H1 (cell line): Measurements from ENCODE around the gene PDE8A. TPM values are rescaled to one million over a fixed set of nuclear protein-coding genes. Genes with fewer than 3 reads are reported as not detected.

Experiments used
- CTCF ChIA-PET: fragments of 300-600 bp; sonication (Branson Sonifier 250); formaldehyde crosslinking; loops from one replicate; lab custom pipeline; 2021; ENCODE audit not compliant: partially characterized antibody; lab: Charles Lee
- POLR2A ChIA-PET: fragments of 300-600 bp; sonication (Branson Sonifier 250); formaldehyde crosslinking; loops from one replicate; lab custom pipeline; 2021; ENCODE audit warnings: inconsistent platforms; ENCODE audit not compliant: partially characterized antibody; lab: Charles Lee
- DNase-seq, 2 experiments: peaks; one replicate each; pipeline versions ENCODE4 v3.0.0 to v3.0.0-alpha.2; 2010 to 2022; ENCODE audit warnings: low spot score in 2 of 2, low read depth in 1 of 2, mixed read lengths in 1 of 2
- FAIRE-seq: peaks from 2 replicates; lab custom pipeline; 2011; peaks lifted over from hg19 to GRCh38; lab: Jason Lieb, UNC
- H2AFZ ChIP-seq: 2 replicates; pipeline ENCODE4 v1.8.1; 2012; ENCODE audit warnings: low read length, inconsistent platforms
- H2AK5ac ChIP-seq: 2 replicates; pipeline ENCODE4 v1.6.1; 2013; ENCODE audit warnings: low read depth, low read length
- H2BK120ac ChIP-seq: replicated peaks from 2 replicates; pipeline ENCODE3; 2013; ENCODE audit warnings: low read depth, low read length, inconsistent platforms
- H2BK12ac ChIP-seq: 2 replicates; pipeline ENCODE4 v1.6.1; 2013; ENCODE audit warnings: low read depth, low read length
- H2BK15ac ChIP-seq: 2 replicates; pipeline ENCODE4 v1.6.1; 2013; ENCODE audit warnings: low read length
- H2BK20ac ChIP-seq: 2 replicates; pipeline ENCODE4 v1.6.1; 2013; ENCODE audit warnings: low read length
- H2BK5ac ChIP-seq: 2 replicates; pipeline ENCODE4 v1.6.1; 2013; ENCODE audit warnings: low read depth, low read length
- H3K14ac ChIP-seq: 2 replicates; pipeline ENCODE4 v1.6.1; 2013; ENCODE audit warnings: inconsistent platforms; ENCODE audit not compliant: insufficient read length
- H3K18ac ChIP-seq: 2 replicates; pipeline ENCODE4 v1.6.1; 2013; ENCODE audit warnings: low read length; ENCODE audit errors: extremely low read depth
- H3K23ac ChIP-seq: 2 replicates; pipeline ENCODE4 v1.6.1; 2013; ENCODE audit warnings: inconsistent platforms; ENCODE audit not compliant: insufficient read length
- H3K23me2 ChIP-seq: 2 replicates; pipeline ENCODE4 v1.6.1; 2013; ENCODE audit warnings: low read depth, low read length
- H3K27ac ChIP-seq: 2 replicates; pipeline ENCODE4 v1.6.1; 2011; ENCODE audit warnings: low read depth, low read length, inconsistent platforms
- H3K27me3 ChIP-seq, 4 experiments: replicated peaks in 1 of 4; 1 replicate in 1 of 4; 2 replicates in 3 of 4; pipeline versions ENCODE4 v1.6.1 to v1.8.1; 2011 to 2013; ENCODE audit warnings: low read length in 3 of 4, mild to moderate bottlenecking in 3 of 4, inconsistent platforms in 2 of 4, mixed read lengths in 2 of 4, moderate library complexity in 1 of 4; ENCODE audit not compliant: control insufficient read depth in 3 of 4, insufficient read depth in 3 of 4; ENCODE audit errors: extremely low read depth in 1 of 4
- H3K36me3 ChIP-seq, 4 experiments: 2 replicates each; pipeline versions ENCODE4 v1.6.1 to v1.8.1; 2011 to 2013; ENCODE audit warnings: mild to moderate bottlenecking in 4 of 4, low read length in 3 of 4, moderate library complexity in 2 of 4, control low read depth in 1 of 4, inconsistent platforms in 1 of 4; ENCODE audit not compliant: insufficient read depth in 4 of 4, control insufficient read depth in 2 of 4
- H3K4ac ChIP-seq: replicated peaks from 2 replicates; pipeline ENCODE3; 2013; ENCODE audit warnings: low read length, low read depth, mixed read lengths, inconsistent platforms; ENCODE audit not compliant: insufficient read length
- H3K4me1 ChIP-seq, 4 experiments: replicated peaks in 1 of 4; 1 replicate in 1 of 4; 2 replicates in 3 of 4; pipeline versions ENCODE4 v1.6.1 to v1.8.1; 2011 to 2013; ENCODE audit warnings: low read length in 3 of 4, inconsistent platforms in 2 of 4, mixed read lengths in 1 of 4; ENCODE audit not compliant: insufficient read depth in 4 of 4, control insufficient read depth in 3 of 4
- H3K4me2 ChIP-seq, 2 experiments: 2 replicates each; pipeline versions ENCODE4 v1.6.1 to v1.8.1; 2011 to 2013; ENCODE audit warnings: low read depth in 2 of 2, low read length in 2 of 2, control low read depth in 1 of 2, inconsistent platforms in 1 of 2, mild to moderate bottlenecking in 1 of 2; ENCODE audit not compliant: insufficient read depth in 1 of 2
- H3K4me3 ChIP-seq, 4 experiments: fragments of 200-600, 300-600 bp in 1 of 4; sonication (generic), shearing (Covaris generic), sonication (Bioruptor Twin) in 1 of 4; 2 replicates each; pipeline versions ENCODE4 v1.5.1 to v1.8.1; 2011 to 2016; ENCODE audit warnings: low read length in 4 of 4, low read depth in 3 of 4, control low read depth in 2 of 4, inconsistent platforms in 2 of 4, mild to moderate bottlenecking in 2 of 4, mixed read lengths in 1 of 4, moderate library complexity in 1 of 4; ENCODE audit not compliant: insufficient read depth in 2 of 4; ENCODE audit errors: extremely low read depth in 1 of 4
- H3K56ac ChIP-seq: replicated peaks from 2 replicates; pipeline ENCODE3; 2013; ENCODE audit warnings: low read depth, mild to moderate bottlenecking, mixed read lengths, low read length, inconsistent platforms; ENCODE audit not compliant: insufficient read length
- H3K79me1 ChIP-seq: 2 replicates; pipeline ENCODE4 v1.6.1; 2013; ENCODE audit warnings: low read depth, low read length, control low read depth
- H3K79me2 ChIP-seq, 2 experiments: 2 replicates each; pipeline versions ENCODE4 v1.6.1 to v1.8.1; 2012 to 2013; ENCODE audit warnings: low read length in 2 of 2, mild to moderate bottlenecking in 2 of 2, inconsistent platforms in 1 of 2; ENCODE audit not compliant: insufficient read depth in 2 of 2, control insufficient read depth in 1 of 2
- H3K9ac ChIP-seq, 4 experiments: replicated peaks in 1 of 4; 1 replicate in 1 of 4; 2 replicates in 3 of 4; pipeline versions ENCODE4 v1.6.1 to v1.8.1; 2011 to 2013; ENCODE audit warnings: low read depth in 3 of 4, low read length in 3 of 4, control low read depth in 2 of 4, mild to moderate bottlenecking in 2 of 4, moderate library complexity in 2 of 4, inconsistent platforms in 1 of 4; ENCODE audit errors: extremely low read depth in 1 of 4
- H3K9me3 ChIP-seq, 2 experiments: 2 replicates each; pipeline versions ENCODE4 v1.6.1 to v1.8.1; 2012 to 2013; ENCODE audit warnings: mild to moderate bottlenecking in 2 of 2, moderate library complexity in 2 of 2, control low read depth in 1 of 2, inconsistent platforms in 1 of 2, low read depth in 1 of 2, low read length in 1 of 2, mixed read lengths in 1 of 2; ENCODE audit not compliant: insufficient read depth in 2 of 2
- H4K20me1 ChIP-seq, 2 experiments: replicated peaks in 1 of 2; 2 replicates each; pipeline versions ENCODE3 to v1.8.1; 2011 to 2013; ENCODE audit warnings: inconsistent platforms in 2 of 2, low read length in 2 of 2, mild to moderate bottlenecking in 1 of 2; ENCODE audit not compliant: insufficient read depth in 2 of 2, control insufficient read depth in 1 of 2
- H4K5ac ChIP-seq: 2 replicates; pipeline ENCODE4 v1.6.1; 2013; ENCODE audit warnings: low read length, low read depth, mixed read lengths, inconsistent platforms; ENCODE audit not compliant: insufficient read length
- H4K8ac ChIP-seq: 2 replicates; pipeline ENCODE4 v1.8.0; 2013; ENCODE audit warnings: mild to moderate bottlenecking, moderate library complexity, low read length, inconsistent platforms; ENCODE audit not compliant: insufficient read depth; ENCODE audit errors: extremely low read depth
- H4K91ac ChIP-seq: replicated peaks from 2 replicates; pipeline ENCODE3; 2013; ENCODE audit warnings: low read length, mixed read lengths, inconsistent platforms; ENCODE audit not compliant: insufficient read length
- EZH2 ChIP-seq: fragments of 200-600 bp; sonication (generic); IDR thresholded peaks from 2 replicates; pipeline ENCODE4 v1.7.1; 2012; ENCODE audit warnings: low read depth, mild to moderate bottlenecking, moderate library complexity, low read length, inconsistent platforms; ENCODE audit not compliant: severe bottlenecking
- KDM5A ChIP-seq: fragments of 200-600 bp; IDR thresholded peaks from 2 replicates; pipeline ENCODE4 v1.7.1; 2012; ENCODE audit warnings: mild to moderate bottlenecking, low read length, inconsistent platforms, mixed read lengths
- SP1 ChIP-seq: IDR thresholded peaks from 2 replicates; pipeline ENCODE4 v1.6.1; 2011; ENCODE audit warnings: low read depth, low read length
- SUZ12 ChIP-seq: fragments of 200-600 bp; sonication (generic); IDR thresholded peaks from 2 replicates; pipeline ENCODE4 v1.6.1; 2012; ENCODE audit warnings: mild to moderate bottlenecking, inconsistent platforms, low read length, moderate library complexity, mixed read lengths
- TBP ChIP-seq: IDR thresholded peaks from 2 replicates; pipeline ENCODE4 v1.6.1; 2011; ENCODE audit warnings: low read depth, low read length, improper control_type of control experiment
- WGBS, 2 experiments: shearing (Covaris generic) in 1 of 2; methylation state at CpG; one replicate each; pipeline versions ENCODE4 v1.1.6 to v1.1.7; 2013 to 2015; ENCODE audit warnings: low lambda C conversion rate in 2 of 2, mixed read lengths in 2 of 2, inconsistent platforms in 1 of 2, low coverage in 1 of 2, missing lambda C conversion rate in 1 of 2; ENCODE audit not compliant: insufficient replicate concordance in 2 of 2, insufficient coverage in 1 of 2, insufficient read length in 1 of 2; ENCODE audit errors: extremely low coverage in 1 of 2, missing lambda C conversion rate in 1 of 2; 5-methylcytosine and 5-hydroxymethylcytosine counted together
- polyA plus RNA-seq, 7 experiments: library from polyadenylated mRNA; depleted of rRNA in 3 of 7; stranded (reverse) in 5 of 7; unstranded in 2 of 7; fragments of >200 nt in 5 of 7; fragments of 200-250 nt in 2 of 7; gene quantifications; 1 replicate in 5 of 7; 2 replicates in 1 of 7; 4 replicates in 1 of 7; pipeline versions ENCODE4 v1.2.1 to v1.2.3, GENCODE V29; 2011 to 2013; ENCODE audit warnings: missing spikeins in 2 of 7, mixed read lengths in 2 of 7
- total RNA-seq: library from RNA; stranded (reverse); fragmentation: NEBNext Ultra II Directional; extraction: Animal tissue kit (Norgen Biotek cat#: 25700); gene quantifications from 2 replicates; pipeline ENCODE4 v1.2.1, GENCODE V29; 2021

PDE8A gene
- total and polyA plus RNA-seq, 2 of the 8 experiments (the other 6 are each of a cell fraction or from before 2014, with no cell fraction given), result 6.9 to 7.8 TPM

DNA sequence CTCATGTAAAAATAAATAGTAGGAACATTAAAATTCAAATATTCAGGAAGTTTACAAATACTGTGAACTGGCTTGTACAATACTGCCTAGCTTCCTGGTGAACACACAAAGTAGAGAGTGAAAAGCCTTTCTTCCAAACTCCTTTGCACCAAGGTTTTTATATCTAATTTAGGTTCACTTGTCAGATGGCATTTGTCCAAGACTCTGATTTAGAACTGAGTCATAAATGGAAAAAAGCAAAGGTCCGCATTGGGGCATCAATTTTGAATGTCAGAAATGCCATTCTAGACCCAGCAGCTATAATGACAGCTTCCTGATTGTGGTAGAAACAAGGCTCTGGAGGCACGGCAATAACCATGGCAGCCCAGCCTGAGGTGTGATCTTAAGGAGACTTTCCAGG lies 160.7 kb downstream of the PDE8A start:
- H3K27ac ChIP-seq, result no peak overlapping the region
- H2AFZ ChIP-seq, result no peak overlapping the region
- H4K8ac ChIP-seq, result no peak overlapping the region
- no peak for DNase-seq
- WGBS, 2 experiments, result 88% methylated on average over 2 of the region's 2 CpGs; no CpG with 5 or more reads in 1 of the 2 experiments
- no peak overlapping the region for H3K4me2 ChIP-seq
- CTCF ChIA-PET, result interaction anchor here (1.4 to 2.2 kb wide), 2 partner anchors 17 to 26 kb away, joined by 4 to 10 read pairs; no protein-coding TSS in a partner anchor
- no peaks in the 10 kb centered on the region for H4K20me1 ChIP-seq
- no peak overlapping the region for H3K9ac ChIP-seq
- TF ChIP-seq EZH2, result no peak
- TF ChIP-seq SP1, result no peak
- TF ChIP-seq SUZ12, result no peak
- no peak for TF ChIP-seq TBP
- TF ChIP-seq KDM5A, result no peak
- TF ChIP-seq, all 59 proteins: peak for 0
- Histone ChIP-seq H2BK15ac (no peak overlapping the region), H4K5ac (no peak overlapping the region), H3K36me3 (peaks cover 0 to 3% (median 0%) of the 10 kb centered on the region in 4 experiments; a peak in 1 of 8 replicates), H3K4ac (no peak overlapping the region), H3K23me2 (no peaks in the 10 kb centered on the region), H3K79me2 (no peaks in the 10 kb centered on the region), H3K4me1 (peaks cover 0 to 4% (median 0%) of the 10 kb centered on the region in 4 experiments; a peak in 1 of 7 replicates), H2BK120ac (no peak overlapping the region), H2BK12ac (no peak overlapping the region), H3K18ac (no peak overlapping the region), H2AK5ac (no peak overlapping the region), H3K9me3 (no peaks in the 10 kb centered on the region), H3K56ac (no peak overlapping the region), H2BK20ac (no peak overlapping the region), H4K91ac (no peak overlapping the region), H2BK5ac (no peak overlapping the region), H3K4me3 (no peak overlapping the region), H3K14ac (no peak overlapping the region), H3K27me3 (no peaks in the 10 kb centered on the region), H3K79me1 (no peaks in the 10 kb centered on the region), H3K23ac (no peak overlapping the region)
- POLR2A ChIA-PET, result no interaction called here
- FAIRE-seq, result no peak
